Measurements from ENCODE around the gene CYP19A1.

CYP19A1 gene

DNA sequence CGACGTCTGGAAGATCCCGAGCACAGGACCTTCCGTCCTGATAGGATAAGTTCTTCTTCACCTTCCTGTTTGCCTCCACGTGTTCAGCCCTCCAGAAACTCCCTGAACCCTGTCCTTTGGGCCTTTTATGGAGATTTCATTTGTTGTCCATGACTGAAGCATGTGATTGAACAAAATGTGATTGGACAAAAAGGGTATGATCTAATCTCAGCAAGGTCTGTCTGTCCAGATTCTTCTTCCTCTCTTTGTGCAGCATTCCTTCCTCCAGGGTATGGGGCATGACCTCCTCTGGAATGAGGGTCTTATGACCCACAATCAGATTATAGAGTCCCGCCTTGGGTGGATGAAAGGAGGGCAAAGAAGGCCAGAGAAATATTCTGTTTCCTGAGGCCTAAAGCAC lies at the start of gene CYP19A1:
TSS of gene CYP19A1 (minus strand) at position 101 of the 400 bp plus-strand sequence. CDS start 95,684 bp downstream, outside the sequence.
- DNase-seq (ENCODE audit: low read depth): no peak

DNA sequence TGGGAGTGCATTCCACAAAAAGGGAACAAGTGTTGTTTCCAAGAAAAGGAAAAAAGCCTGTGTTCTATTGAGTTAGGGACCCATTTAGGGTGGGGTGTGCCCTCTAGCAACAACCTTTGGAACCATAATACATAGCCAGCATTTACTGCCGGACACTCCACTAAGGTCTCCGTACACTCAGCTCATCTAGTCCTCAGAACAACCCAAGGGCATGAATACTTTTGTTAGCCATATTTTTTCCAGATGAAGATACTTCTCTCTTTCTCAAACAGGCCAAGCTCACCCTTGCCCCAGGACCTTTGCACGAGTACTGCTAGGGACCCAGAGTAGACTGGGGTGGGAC lies 49.3 kb upstream of the CYP19A1 start:
- no peak for DNase-seq (ENCODE audit: low read depth)

DNA sequence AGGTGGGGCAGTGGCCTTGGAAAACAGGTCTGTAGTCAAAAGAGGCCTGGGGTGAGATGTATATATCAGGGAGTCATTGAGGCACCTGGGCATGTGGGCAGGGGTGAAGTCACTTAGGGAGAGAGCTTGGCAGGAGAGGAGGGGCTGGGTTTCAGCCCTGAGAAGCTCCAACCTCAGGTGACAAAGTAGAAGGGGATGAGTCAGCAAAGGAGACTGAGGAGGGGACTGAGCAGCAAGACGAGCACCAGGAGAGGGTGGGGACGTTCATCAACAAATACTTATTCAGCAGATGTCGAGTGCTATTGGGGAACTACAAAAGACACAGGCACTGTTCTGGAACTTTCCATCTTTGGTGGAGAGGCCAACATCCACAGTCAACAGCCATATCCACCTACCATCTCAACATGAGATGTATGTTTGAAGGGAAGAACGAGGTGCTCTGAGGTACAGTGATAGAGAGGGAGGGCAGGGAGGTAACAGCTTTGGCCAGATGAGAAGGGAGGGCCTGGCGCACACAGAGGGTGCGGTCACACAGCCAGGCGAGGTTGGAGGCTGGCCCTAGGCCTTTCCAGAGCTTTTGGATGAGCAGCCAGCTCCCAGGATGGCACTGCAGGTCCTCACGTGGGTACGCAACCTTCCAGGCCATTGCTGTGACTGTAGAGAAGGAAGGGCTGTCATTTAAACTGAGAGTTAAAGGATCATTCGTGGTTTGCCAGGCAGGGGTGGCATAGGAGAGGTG lies 48.7 kb upstream of the CYP19A1 start:
- no peak for DNase-seq (ENCODE audit: low read depth)

- DNase-seq (ENCODE audit: low read depth): no peak
Measured at GRCh38 chr15:51386486-51386885, 48.1 kb upstream of the CYP19A1 start.

DNA sequence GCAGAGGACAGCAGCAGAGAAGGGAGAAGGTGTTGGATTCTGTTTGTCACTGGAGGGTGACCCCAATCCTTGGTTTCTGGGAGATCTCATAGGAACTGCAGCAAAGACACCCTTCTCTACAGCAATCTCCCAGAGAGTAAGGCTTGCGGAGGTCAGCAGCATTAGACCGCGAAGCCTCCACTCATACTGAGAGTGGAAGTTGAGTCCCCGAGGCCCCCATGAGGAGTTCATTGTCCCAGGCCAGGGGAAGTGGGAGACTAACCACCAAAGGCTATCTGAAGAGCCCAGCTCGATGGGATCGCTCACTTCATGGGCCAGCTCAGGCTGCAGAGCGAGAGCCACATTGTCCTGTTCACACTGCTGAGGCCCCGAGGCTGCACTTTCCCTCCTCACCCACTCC lies 47.6 kb upstream of the CYP19A1 start:
- DNase-seq (ENCODE audit: low read depth): no peak

GRCh38 chr15:51382787-51383186 lies 44.4 kb upstream of the CYP19A1 start:
- DNase-seq (ENCODE audit: low read depth): no peak

GRCh38 chr15:51380999-51381806 lies 42.8 kb upstream of the CYP19A1 start:
- no peak for DNase-seq (ENCODE audit: low read depth)

DNA sequence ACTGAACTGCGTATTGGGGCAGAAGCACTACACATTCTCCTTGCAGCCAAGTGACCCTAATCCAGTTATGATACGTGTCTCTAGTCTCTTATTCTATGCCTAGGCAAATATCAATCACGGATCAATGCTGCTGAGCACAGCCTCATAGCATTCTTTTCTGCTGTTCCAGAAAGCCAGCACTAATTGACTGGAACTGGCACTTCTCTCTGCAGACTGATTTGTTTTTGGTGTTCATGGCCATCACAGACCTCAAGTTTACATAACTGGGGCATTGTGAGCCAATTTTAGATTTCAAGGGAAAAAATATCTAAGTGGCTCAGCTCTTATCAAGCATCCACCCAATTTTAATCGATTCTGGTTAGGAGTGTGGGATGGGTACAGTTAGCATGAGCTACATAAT lies 41.0 kb upstream of the CYP19A1 start:
- no peak for DNase-seq (ENCODE audit: low read depth)

GRCh38 chr15:51378406-51378805 lies 40.0 kb upstream of the CYP19A1 start:
- no peak for DNase-seq (ENCODE audit: low read depth)

- DNase-seq (ENCODE audit: low read depth): no peak
Measured at GRCh38 chr15:51377038-51377786, 38.8 kb upstream of the CYP19A1 start.

GRCh38 chr15:51375966-51376640 lies 37.7 kb upstream of the CYP19A1 start:
- no peak for DNase-seq (ENCODE audit: low read depth)

GRCh38 chr15:51374131-51374530 lies 35.7 kb upstream of the CYP19A1 start:
- DNase-seq (ENCODE audit: low read depth): no peak

- DNase-seq (ENCODE audit: low read depth): no peak
Measured at GRCh38 chr15:51371266-51371665, 32.9 kb upstream of the CYP19A1 start.

- DNase-seq (ENCODE audit: low read depth): no peak
Measured at GRCh38 chr15:51369451-51369761, 31.0 kb upstream of the CYP19A1 start.

- DNase-seq (ENCODE audit: low read depth): no peak
Measured at GRCh38 chr15:51368751-51369450, 30.5 kb upstream of the CYP19A1 start.

DNA sequence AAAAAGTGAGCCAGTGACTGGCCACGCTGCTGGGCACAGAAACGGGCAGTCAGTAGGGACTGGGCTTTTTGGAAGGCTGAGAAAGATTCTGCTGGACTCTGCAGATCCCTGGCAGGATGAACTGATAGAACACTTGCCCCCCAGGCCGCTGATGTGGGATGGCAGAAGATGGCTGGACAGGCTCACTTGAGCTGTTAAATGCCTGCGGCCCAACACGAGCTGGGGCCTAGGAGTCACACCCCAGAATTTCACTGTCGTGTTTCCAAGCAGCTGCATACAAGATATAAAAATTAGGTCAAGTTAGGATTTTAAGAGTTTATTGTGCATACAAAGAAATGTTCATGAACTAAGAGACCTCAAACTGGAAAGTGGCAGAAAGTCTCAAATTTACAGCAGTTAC lies 29.9 kb upstream of the CYP19A1 start:
- no peak for DNase-seq (ENCODE audit: low read depth)

DNA sequence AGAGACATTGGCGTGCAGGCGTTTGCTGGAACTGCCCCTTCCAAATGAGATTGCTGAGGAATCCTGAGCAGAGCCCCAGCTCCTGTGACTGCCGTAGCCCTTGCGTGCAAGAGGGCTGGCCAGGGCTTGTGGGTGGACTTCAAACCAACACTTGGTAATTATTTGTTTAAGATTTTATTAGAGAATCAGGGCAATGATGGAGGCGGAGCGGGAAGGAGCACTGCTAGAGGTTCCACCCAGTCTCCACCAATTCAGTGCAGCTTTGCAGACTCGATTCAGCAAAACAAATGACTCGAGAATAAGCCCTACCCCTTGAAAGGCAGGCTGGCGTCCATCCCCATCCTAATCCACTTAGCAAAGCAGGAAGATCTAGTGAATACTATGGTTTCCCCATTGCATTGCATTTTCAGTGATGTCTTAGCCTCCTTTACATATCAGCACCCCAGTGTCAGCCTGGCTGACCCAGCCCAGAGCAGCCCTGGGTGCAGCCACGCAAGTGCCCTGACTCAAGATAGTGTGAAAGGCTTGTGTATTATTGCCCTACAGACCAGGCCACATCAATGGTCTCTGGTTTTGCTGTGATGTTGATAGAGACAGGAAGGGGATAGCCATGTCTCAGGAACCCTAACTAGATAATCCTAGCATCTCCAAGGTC lies 29.1 kb upstream of the CYP19A1 start:
- DNase-seq (ENCODE audit: low read depth): no peak

GRCh38 chr15:51366920-51367319 lies 28.5 kb upstream of the CYP19A1 start:
- no peak for DNase-seq (ENCODE audit: low read depth)

DNA sequence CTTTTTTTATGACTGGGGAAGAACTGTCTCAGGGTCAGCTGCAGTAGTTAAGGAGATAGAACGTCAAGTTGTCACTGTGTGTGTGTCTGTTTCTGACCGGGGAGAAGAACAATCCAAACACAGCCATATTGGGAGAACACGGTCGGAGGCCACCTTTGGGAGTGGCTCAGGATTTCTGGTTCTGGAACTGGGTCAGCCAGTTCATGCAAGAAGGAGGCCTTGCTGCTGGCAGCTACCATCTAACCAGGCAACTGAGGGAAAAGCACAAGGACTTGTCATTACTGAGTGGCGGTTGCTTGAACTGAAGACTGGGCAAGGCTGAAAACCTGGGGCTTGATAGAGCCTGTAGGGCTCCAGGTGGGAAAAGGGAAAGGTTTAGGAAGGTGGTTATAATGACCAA lies 27.7 kb upstream of the CYP19A1 start:
- DNase-seq (ENCODE audit: low read depth): no peak

DNA sequence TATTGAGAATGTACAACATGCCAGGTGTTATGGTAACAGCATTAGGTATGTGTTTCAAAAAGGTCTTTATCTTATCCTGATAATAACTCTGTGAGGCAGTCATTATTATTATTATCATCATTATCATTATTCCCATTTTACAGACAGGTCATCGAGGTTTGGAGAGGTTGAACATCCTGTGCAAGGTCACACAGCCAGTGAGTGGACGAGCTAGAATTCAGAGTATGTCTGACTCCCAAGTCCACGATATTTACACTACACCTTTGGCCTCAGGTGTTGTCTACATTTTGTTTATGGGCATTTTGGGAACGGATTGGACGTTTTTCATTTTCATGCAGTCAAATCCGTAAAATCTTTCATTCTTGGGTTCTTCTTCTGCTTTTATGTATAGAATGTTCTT lies 27.0 kb upstream of the CYP19A1 start:
- no peak for DNase-seq (ENCODE audit: low read depth)

- no peak for DNase-seq (ENCODE audit: low read depth)
Measured at GRCh38 chr15:51363383-51363782, 25.0 kb upstream of the CYP19A1 start.

Data from activated T-cell treated with anti-CD3 and anti-CD28 coated beads for 1 hour (primary cell).